Neural progenitor cell (in vitro differentiated cells): ENCODE measurements around the gene STOML1. TPM values are rescaled to one million over a fixed set of nuclear protein-coding genes. Genes with fewer than 3 reads are reported as not detected.

Source experiments
- DNase-seq: peaks from one replicate; pipeline ENCODE4 v3.0.0-alpha.2; 2016; ENCODE audit warnings: low spot score
- H2AFZ ChIP-seq: fragments of 200-600 bp; sonication (generic); replicated peaks from 2 replicates; pipeline ENCODE4 v1.6.1; 2016; ENCODE audit warnings: antibody characterized with exemption
- H3F3A ChIP-seq: fragments of 200-600 bp; sonication (generic); 2 replicates; pipeline ENCODE4 v1.6.1; 2016; ENCODE audit warnings: antibody characterized with exemption, low read depth
- H3K27ac ChIP-seq: fragments of 200-600 bp; sonication (generic); 2 replicates; pipeline ENCODE4 v1.5.1; 2016; ENCODE audit warnings: mild to moderate bottlenecking
- H3K27me3 ChIP-seq: fragments of 200-600 bp; sonication (generic); 2 replicates; pipeline ENCODE4 v1.6.1; 2016; ENCODE audit warnings: mild to moderate bottlenecking, moderate library complexity
- H3K36me3 ChIP-seq: fragments of 200-600 bp; sonication (generic); 2 replicates; pipeline ENCODE4 v1.5.1; 2016
- H3K4me1 ChIP-seq: fragments of 200-600 bp; sonication (generic); 2 replicates; pipeline ENCODE4 v1.6.1; 2016; ENCODE audit warnings: mixed run types
- H3K4me2 ChIP-seq: fragments of 200-600 bp; sonication (generic); 2 replicates; pipeline ENCODE4 v1.6.1; 2016
- H3K4me3 ChIP-seq: fragments of 200-600 bp; sonication (generic); 2 replicates; pipeline ENCODE4 v1.5.1; 2016
- H3K79me2 ChIP-seq: fragments of 200-600 bp; sonication (generic); 2 replicates; pipeline ENCODE4 v1.6.1; 2016; ENCODE audit warnings: low read depth
- H3K9ac ChIP-seq: fragments of 200-600 bp; sonication (generic); 2 replicates; pipeline ENCODE4 v1.6.1; 2016
- H3K9me3 ChIP-seq: fragments of 200-600 bp; sonication (generic); 2 replicates; pipeline ENCODE4 v1.5.1; 2016; ENCODE audit warnings: low read depth
- H4K20me1 ChIP-seq: fragments of 200-600 bp; sonication (generic); 2 replicates; pipeline ENCODE4 v1.6.1; 2016; ENCODE audit warnings: low read depth
- H3K27ac Mint-ChIP-seq: 3 replicates; pipeline ENCODE4 v1.8.0; 2021; ENCODE audit warnings: mixed read lengths
- H3K27me3 Mint-ChIP-seq: 2 replicates; pipeline ENCODE4 v1.8.0; 2022; ENCODE audit warnings: low read depth, mild to moderate bottlenecking, inconsistent platforms, moderate library complexity, mixed read lengths; ENCODE audit not compliant: insufficient read depth
- H3K36me3 Mint-ChIP-seq: 3 replicates; pipeline ENCODE4 v1.8.0; 2021; ENCODE audit warnings: mixed read lengths
- H3K4me1 Mint-ChIP-seq: 3 replicates; pipeline ENCODE4 v1.8.0; 2021; ENCODE audit warnings: mixed read lengths
- H3K4me3 Mint-ChIP-seq: 3 replicates; pipeline ENCODE4 v1.8.0; 2021; ENCODE audit warnings: mild to moderate bottlenecking, moderate library complexity, mixed read lengths
- H3K9me3 Mint-ChIP-seq: 3 replicates; pipeline ENCODE4 v1.8.0; 2020; ENCODE audit warnings: mixed read lengths
- EZH2 ChIP-seq: fragments of 200-600 bp; sonication (generic); IDR thresholded peaks from 2 replicates; pipeline ENCODE4 v1.6.1; 2017; ENCODE audit warnings: antibody characterized with exemption, mild to moderate bottlenecking, moderate library complexity
- EZH2phosphoT487 ChIP-seq: fragments of 200-600 bp; sonication (generic); IDR thresholded peaks from 2 replicates; pipeline ENCODE4 v1.6.1; 2017; ENCODE audit warnings: antibody characterized with exemption
- total RNA-seq: library from RNA; depleted of rRNA; stranded (reverse); fragments of >200 nt; gene quantifications from 2 replicates; pipeline ENCODE4 v1.2.3, GENCODE V29; 2015; ENCODE audit warnings: low replicate concordance
- TF ChIP-seq, protein P1 (sequence below): fragments of 200-600 bp; sonication (generic); IDR thresholded peaks from 2 replicates; pipeline ENCODE4 v1.5.1; 2017; ENCODE audit warnings: antibody characterized with exemption, mild to moderate bottlenecking

STOML1 gene
- total RNA-seq, 1 donor from 2014 or later: 2.0 TPM

DNA sequence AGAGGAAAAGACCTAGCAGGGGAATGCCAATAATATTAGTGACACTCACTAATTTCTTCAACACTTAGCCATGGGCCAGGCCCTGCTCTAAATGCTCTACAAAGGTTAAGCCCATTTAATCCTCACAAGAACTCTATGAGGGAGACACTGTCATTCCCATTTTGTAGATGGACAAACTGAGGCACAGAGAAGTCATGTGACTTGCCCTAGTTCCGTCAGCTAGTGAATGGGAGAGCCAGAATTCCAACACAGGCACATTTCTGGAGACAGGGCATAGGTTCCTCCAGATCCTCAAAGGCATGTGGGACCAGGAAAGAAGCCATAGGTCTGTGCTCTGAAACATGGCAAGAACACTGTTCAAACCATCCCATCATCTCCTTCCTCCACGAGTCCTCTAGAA, 34.3 kb downstream of the STOML1 start:
- no peak for TF ChIP-seq EZH2phosphoT487
- TF ChIP-seq, protein P1, sequence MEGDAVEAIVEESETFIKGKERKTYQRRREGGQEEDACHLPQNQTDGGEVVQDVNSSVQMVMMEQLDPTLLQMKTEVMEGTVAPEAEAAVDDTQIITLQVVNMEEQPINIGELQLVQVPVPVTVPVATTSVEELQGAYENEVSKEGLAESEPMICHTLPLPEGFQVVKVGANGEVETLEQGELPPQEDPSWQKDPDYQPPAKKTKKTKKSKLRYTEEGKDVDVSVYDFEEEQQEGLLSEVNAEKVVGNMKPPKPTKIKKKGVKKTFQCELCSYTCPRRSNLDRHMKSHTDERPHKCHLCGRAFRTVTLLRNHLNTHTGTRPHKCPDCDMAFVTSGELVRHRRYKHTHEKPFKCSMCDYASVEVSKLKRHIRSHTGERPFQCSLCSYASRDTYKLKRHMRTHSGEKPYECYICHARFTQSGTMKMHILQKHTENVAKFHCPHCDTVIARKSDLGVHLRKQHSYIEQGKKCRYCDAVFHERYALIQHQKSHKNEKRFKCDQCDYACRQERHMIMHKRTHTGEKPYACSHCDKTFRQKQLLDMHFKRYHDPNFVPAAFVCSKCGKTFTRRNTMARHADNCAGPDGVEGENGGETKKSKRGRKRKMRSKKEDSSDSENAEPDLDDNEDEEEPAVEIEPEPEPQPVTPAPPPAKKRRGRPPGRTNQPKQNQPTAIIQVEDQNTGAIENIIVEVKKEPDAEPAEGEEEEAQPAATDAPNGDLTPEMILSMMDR: no peak
- TF ChIP-seq EZH2: no peak
- Histone ChIP-seq H3K4me2 (no peak overlapping the region), H3K4me3 (no peak overlapping the region), H3K79me2 (no peaks in the 10 kb centered on the region), H3K36me3 (no peaks in the 10 kb centered on the region), H3K9me3 (no peaks in the 10 kb centered on the region), H3K27ac (no peak overlapping the region), H3K9ac (no peak overlapping the region), H3F3A (no peaks in the 10 kb centered on the region), H3K4me1 (no peaks in the 10 kb centered on the region), H3K27me3 (no peaks in the 10 kb centered on the region), H4K20me1 (no peaks in the 10 kb centered on the region), H2AFZ (no peak overlapping the region)
- Mint-ChIP-seq H3K9me3 (no peaks in the 10 kb centered on the region), H3K4me3 (no peak overlapping the region), H3K27me3 (peaks cover 7% of the 10 kb centered on the region), H3K36me3 (no peaks in the 10 kb centered on the region), H3K4me1 (peaks cover 5% of the 10 kb centered on the region), H3K27ac (peak overlapping the region; percentile 57)
- no peak for DNase-seq

DNA sequence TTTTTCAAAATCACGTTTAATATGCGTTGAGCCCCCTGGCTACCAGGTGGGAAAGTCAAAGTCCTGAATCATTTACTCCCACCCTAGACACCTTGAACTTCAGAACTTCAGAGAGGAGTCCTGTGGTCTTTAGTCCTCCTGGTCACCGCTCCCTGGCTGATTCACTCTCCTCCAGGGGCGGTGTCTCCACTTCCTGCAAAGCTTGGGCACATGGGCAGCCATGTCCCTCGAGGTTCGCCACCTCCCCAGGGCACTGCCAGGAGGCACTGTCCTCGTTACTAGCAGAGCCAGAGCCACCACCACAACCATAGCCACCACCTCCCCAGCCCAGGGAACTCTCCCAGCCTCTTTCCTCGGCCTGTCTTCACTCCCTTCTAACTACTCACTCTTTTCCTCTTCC, 34.8 kb downstream of the STOML1 start:
- no peaks in the 10 kb centered on the region for H3K27me3 ChIP-seq
- Mint-ChIP-seq H3K4me1 (peaks cover 8% of the 10 kb centered on the region), H3K27ac (peak overlapping the region; percentile 57), H3K4me3 (no peak overlapping the region), H3K27me3 (peaks cover 7% of the 10 kb centered on the region), H3K9me3 (no peaks in the 10 kb centered on the region), H3K36me3 (no peaks in the 10 kb centered on the region)
- H2AFZ ChIP-seq: no peak overlapping the region
- TF ChIP-seq EZH2phosphoT487: no peak
- TF ChIP-seq EZH2: no peak
- TF ChIP-seq, protein P1: no peak
- no peaks in the 10 kb centered on the region for H3K36me3 ChIP-seq
- no peaks in the 10 kb centered on the region for H3K4me1 ChIP-seq
- H3K9ac ChIP-seq: no peak overlapping the region
- H3K27ac ChIP-seq: no peak overlapping the region
- DNase-seq: no peak
- H3K4me2 ChIP-seq: no peak overlapping the region
- no peaks in the 10 kb centered on the region for H3K9me3 ChIP-seq
- no peak overlapping the region for H3K4me3 ChIP-seq
- H3K79me2 ChIP-seq: no peaks in the 10 kb centered on the region
- no peaks in the 10 kb centered on the region for H4K20me1 ChIP-seq
- H3F3A ChIP-seq: no peaks in the 10 kb centered on the region

DNA sequence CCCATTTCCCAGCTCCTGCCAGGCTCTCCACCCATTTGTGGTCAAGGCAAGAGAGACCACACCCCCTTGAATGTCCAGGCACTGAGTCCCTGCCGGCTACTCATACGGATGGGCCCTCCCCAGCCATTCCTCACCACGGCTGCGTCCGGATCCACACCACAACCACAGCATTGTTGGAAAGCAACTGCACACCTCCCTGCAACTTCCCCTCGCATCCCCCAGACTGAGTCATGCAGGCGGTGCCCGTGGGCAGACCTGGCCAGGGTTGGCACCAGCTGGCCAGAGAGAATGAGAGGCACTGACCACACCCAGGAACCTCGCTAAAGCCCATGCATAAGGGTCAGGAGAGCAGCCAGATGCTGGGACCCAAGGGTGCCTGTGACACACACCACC, 35.4 kb downstream of the STOML1 start:
- no peaks in the 10 kb centered on the region for H3K36me3 Mint-ChIP-seq
- no peak overlapping the region for H3K27ac ChIP-seq
- H2AFZ ChIP-seq: no peak overlapping the region

More for the DNA sequence above, 35.4 kb downstream of the STOML1 start:
- TF ChIP-seq EZH2 (no peak), EZH2phosphoT487 (no peak)
- TF ChIP-seq, protein P1: no peak
- H3K4me1 ChIP-seq: peaks cover 2% of the 10 kb centered on the region
- no peaks in the 10 kb centered on the region for H3K27me3 ChIP-seq
- Mint-ChIP-seq H3K27me3 (peaks cover 7% of the 10 kb centered on the region), H3K4me1 (peaks cover 13% of the 10 kb centered on the region), H3K9me3 (no peaks in the 10 kb centered on the region), H3K4me3 (no peak overlapping the region), H3K27ac (no peak overlapping the region)
- no peak overlapping the region for H3K9ac ChIP-seq
- H3K36me3 ChIP-seq: no peaks in the 10 kb centered on the region
- no peak for DNase-seq
- H3K9me3 ChIP-seq: no peaks in the 10 kb centered on the region
- H3K79me2 ChIP-seq: no peaks in the 10 kb centered on the region
- no peak overlapping the region for H3K4me2 ChIP-seq
- no peak overlapping the region for H3K4me3 ChIP-seq
- no peaks in the 10 kb centered on the region for H3F3A ChIP-seq
- peaks cover 4% of the 10 kb centered on the region for H4K20me1 ChIP-seq
